B cell (primary cell): ENCODE measurements around the gene SMTNL1. TPM values are rescaled to one million over a fixed set of nuclear protein-coding genes. Genes with fewer than 3 reads are reported as not detected.

Experiments used
- ATAC-seq: fragments of 200-7000 bp; cut with Tn5 transposase; one replicate; pipeline ENCODE4 v1.10.0; 2021; ENCODE audit warnings: low read depth, mild to moderate bottlenecking, moderate number of reproducible peaks, moderate library complexity
- CTCF ChIA-PET: fragments of 350-600 bp; sonication (Branson Sonifier 250); formaldehyde crosslinking; loops from one replicate; lab custom pipeline; 2021; ENCODE audit warnings: antibody characterized with exemption, inconsistent platforms; lab: Charles Lee
- POLR2A ChIA-PET: fragments of 350-600 bp; sonication (Branson Sonifier 250); formaldehyde crosslinking; loops from one replicate; lab custom pipeline; 2021; ENCODE audit warnings: antibody characterized with exemption; lab: Charles Lee
- DNase-seq: peaks from one replicate; pipeline ENCODE4 v3.0.0; 2013
- H2AFZ ChIP-seq: 2 replicates; pipeline ENCODE4 v1.6.1; 2012; ENCODE audit warnings: mild to moderate bottlenecking, low read depth, low read length; ENCODE audit not compliant: insufficient read depth, poor library complexity, severe bottlenecking
- H3K27ac ChIP-seq, 2 donors: 1 replicate in 1 of 2; 2 replicates in 1 of 2; pipeline ENCODE4 v1.5.1; 2012 to 2013; ENCODE audit warnings: low read length in 2 of 2, mild to moderate bottlenecking in 2 of 2, moderate library complexity in 1 of 2
- H3K27me3 ChIP-seq, 4 experiments: fragments of 200-600 bp in 1 of 4; sonication (generic) in 1 of 4; replicated peaks in 1 of 4; 1 replicate in 2 of 4; 2 replicates in 2 of 4; pipeline versions ENCODE4 v1.6.1 to v1.7.0; 2013 to 2016; ENCODE audit warnings: low read length in 3 of 4, mild to moderate bottlenecking in 2 of 4, mixed read lengths in 1 of 4, moderate library complexity in 1 of 4; ENCODE audit not compliant: insufficient read depth in 4 of 4, control insufficient read depth in 3 of 4; ENCODE audit errors: control extremely low read depth in 1 of 4
- H3K36me3 ChIP-seq, 2 experiments: replicated peaks in 1 of 2; 1 replicate in 1 of 2; 2 replicates in 1 of 2; pipeline versions ENCODE4 v1.6.1 to v1.7.1; 2013; ENCODE audit warnings: low read length in 1 of 2; ENCODE audit not compliant: insufficient read depth in 2 of 2, control insufficient read depth in 1 of 2; ENCODE audit errors: control extremely low read depth in 1 of 2, extremely low read depth in 1 of 2
- H3K4me1 ChIP-seq, 2 donors: fragments of 200-600 bp in 1 of 2; sonication (generic) in 1 of 2; 1 replicate in 1 of 2; 2 replicates in 1 of 2; pipeline versions ENCODE4 v1.5.1 to v1.6.1; 2013 to 2017; ENCODE audit warnings: low read length in 2 of 2; ENCODE audit not compliant: control insufficient read depth in 2 of 2, insufficient read depth in 2 of 2
- H3K4me2 ChIP-seq: replicated peaks from 2 replicates; pipeline ENCODE3; 2012; ENCODE audit warnings: mild to moderate bottlenecking, low read depth, low read length; ENCODE audit not compliant: poor library complexity, severe bottlenecking
- H3K4me3 ChIP-seq, 5 experiments: fragments of 200-600 bp in 1 of 5; sonication (generic) in 1 of 5; 1 replicate in 3 of 5; 2 replicates in 2 of 5; pipeline versions ENCODE4 v1.5.1 to v1.7.0; 2011 to 2016; ENCODE audit warnings: low read length in 4 of 5, mild to moderate bottlenecking in 4 of 5, low read depth in 2 of 5, control low read depth in 1 of 5, moderate library complexity in 1 of 5; ENCODE audit not compliant: insufficient read depth in 1 of 5; ENCODE audit errors: control extremely low read depth in 1 of 5, extremely low read depth in 1 of 5
- H3K79me2 ChIP-seq: fragments of 200-600 bp; sonication (generic); one replicate; pipeline ENCODE4 v1.6.0; 2016; ENCODE audit warnings: low read length; ENCODE audit not compliant: control insufficient read depth, insufficient read depth
- H3K9ac ChIP-seq: fragments of 200-600 bp; sonication (generic); 2 replicates; pipeline ENCODE4 v1.6.1; 2017; ENCODE audit warnings: mild to moderate bottlenecking, low read length, moderate library complexity
- H3K9me3 ChIP-seq, 3 donors: one replicate each; pipeline versions ENCODE4 v1.6.1 to v1.7.1; 2013; ENCODE audit warnings: low read length in 2 of 3; ENCODE audit not compliant: control insufficient read depth in 2 of 3, insufficient read depth in 1 of 3; ENCODE audit errors: control extremely low read depth in 1 of 3
- H4K20me1 ChIP-seq: 2 replicates; pipeline ENCODE4 v1.6.0; 2012; ENCODE audit warnings: mild to moderate bottlenecking, low read length; ENCODE audit not compliant: insufficient read depth, control insufficient read depth, poor library complexity, severe bottlenecking
- H3K27ac Mint-ChIP-seq: one replicate; pipeline ENCODE4 v1.8.0; 2021; ENCODE audit warnings: mixed read lengths
- H3K27me3 Mint-ChIP-seq: one replicate; pipeline ENCODE4 v1.8.0; 2021; ENCODE audit warnings: mixed read lengths
- H3K4me1 Mint-ChIP-seq: one replicate; pipeline ENCODE4 v1.8.0; 2021; ENCODE audit warnings: mixed read lengths
- H3K4me3 Mint-ChIP-seq: one replicate; pipeline ENCODE4 v1.8.0; 2021; ENCODE audit warnings: mixed read lengths
- H3K9me3 Mint-ChIP-seq: one replicate; pipeline ENCODE4 v1.8.0; 2022; ENCODE audit warnings: mixed read lengths; ENCODE audit not compliant: insufficient read depth
- EZH2 ChIP-seq: IDR thresholded peaks from 2 replicates; pipeline ENCODE4 v1.6.1; 2012; ENCODE audit warnings: borderline replicate concordance, low read depth, mild to moderate bottlenecking, moderate library complexity, low read length; ENCODE audit not compliant: insufficient read depth, poor library complexity, severe bottlenecking
- WGBS: methylation state at CpG from one replicate; pipeline ENCODE4 v1.1.5; 2013; ENCODE audit warnings: missing lambda C conversion rate; ENCODE audit not compliant: insufficient coverage; 5-methylcytosine and 5-hydroxymethylcytosine counted together
- intact Hi-C: fragments of 100-400 bp; cut with micrococcal nuclease; formaldehyde crosslinking; loops from one replicate; pipeline ENCODE4 v1.10.0; 2022
- polyA plus RNA-seq: library from polyadenylated mRNA; depleted of rRNA; stranded (reverse); fragments of >200 nt; gene quantifications from 2 replicates; pipeline ENCODE4 v1.2.3, GENCODE V29; 2012
- total RNA-seq, 2 donors: library from RNA; stranded (reverse); fragments of 120-200 nt in 1 of 2; gene quantifications; 1 replicate in 1 of 2; 2 replicates in 1 of 2; pipeline versions ENCODE4 v1.2.3 to v1.2.4, GENCODE V29; 2013 to 2022
- TF ChIP-seq, protein P1 (sequence below): fragments of 200-600 bp; IDR thresholded peaks from one replicate; pipeline ENCODE4 v1.8.0; 2022; ENCODE audit warnings: antibody characterized with exemption, mild to moderate bottlenecking

SMTNL1 gene
- total and polyA plus RNA-seq, 2 donors (not counting 1 experiment from before 2014, with no cell fraction given), result not detected

- Histone ChIP-seq H3K4me2 (peak overlapping the region; percentile 92), H3K36me3 (no peaks in the 10 kb centered on the region), H3K9me3 (no peaks in the 10 kb centered on the region), H3K9ac (peak overlapping the region; percentile 85), H3K4me1 (peaks cover 18 to 26% of the 10 kb centered on the region in 2 donors), H4K20me1 (no peaks in the 10 kb centered on the region), H3K4me3 (peak overlapping the region; percentile 51 to 99 (median 98)), H3K27ac (peak overlapping the region; percentile 59 to 61), H3K79me2 (peaks cover 41% of the 10 kb centered on the region), H2AFZ (peak overlapping the region; percentile 99), H3K27me3 (no peaks in the 10 kb centered on the region)
- Mint-ChIP-seq H3K4me3 (peak overlapping the region; percentile 99), H3K27ac (peak overlapping the region; percentile 99), H3K27me3 (no peaks in the 10 kb centered on the region), H3K9me3 (no peaks in the 10 kb centered on the region), H3K4me1 (peaks cover 34% of the 10 kb centered on the region)
- DNase-seq (peak; percentile 91), ATAC-seq (peak; percentile 2)
- TF ChIP-seq EZH2, result no peak
- TF ChIP-seq, protein P1, sequence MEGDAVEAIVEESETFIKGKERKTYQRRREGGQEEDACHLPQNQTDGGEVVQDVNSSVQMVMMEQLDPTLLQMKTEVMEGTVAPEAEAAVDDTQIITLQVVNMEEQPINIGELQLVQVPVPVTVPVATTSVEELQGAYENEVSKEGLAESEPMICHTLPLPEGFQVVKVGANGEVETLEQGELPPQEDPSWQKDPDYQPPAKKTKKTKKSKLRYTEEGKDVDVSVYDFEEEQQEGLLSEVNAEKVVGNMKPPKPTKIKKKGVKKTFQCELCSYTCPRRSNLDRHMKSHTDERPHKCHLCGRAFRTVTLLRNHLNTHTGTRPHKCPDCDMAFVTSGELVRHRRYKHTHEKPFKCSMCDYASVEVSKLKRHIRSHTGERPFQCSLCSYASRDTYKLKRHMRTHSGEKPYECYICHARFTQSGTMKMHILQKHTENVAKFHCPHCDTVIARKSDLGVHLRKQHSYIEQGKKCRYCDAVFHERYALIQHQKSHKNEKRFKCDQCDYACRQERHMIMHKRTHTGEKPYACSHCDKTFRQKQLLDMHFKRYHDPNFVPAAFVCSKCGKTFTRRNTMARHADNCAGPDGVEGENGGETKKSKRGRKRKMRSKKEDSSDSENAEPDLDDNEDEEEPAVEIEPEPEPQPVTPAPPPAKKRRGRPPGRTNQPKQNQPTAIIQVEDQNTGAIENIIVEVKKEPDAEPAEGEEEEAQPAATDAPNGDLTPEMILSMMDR, result no peak
- 31% methylated on average over 3 of the region's 6 CpGs for WGBS
- CTCF ChIA-PET, result interaction anchor here (0.7 to 5.9 kb wide), 27 partner anchors 10 to 1009 kb away, joined by 3 to 86 read pairs (median 4); partner anchors contain the start of genes SELENOH, SLC43A1 and TIMM10
- POLR2A ChIA-PET, result interaction anchor here (1.2 to 1.8 kb wide), 2 partner anchors 21 to 233 kb away, joined by 3 to 5 read pairs; no protein-coding TSS in a partner anchor
- intact Hi-C loops, result loop anchor here (1.0 to 5.0 kb wide), 8 partner anchors 76 to 1009 kb away; partner anchors contain the start of genes LPXN, MED19, SELENOH and SSRP1
Observed at GRCh38 chr11:57568330-57568766, 31.0 kb downstream of the SMTNL1 start.

- Histone ChIP-seq H4K20me1 (no peaks in the 10 kb centered on the region), H3K4me1 (peaks cover 3 to 12% of the 10 kb centered on the region in 2 donors), H3K36me3 (no peaks in the 10 kb centered on the region), H3K4me3 (no peak overlapping the region), H3K27ac (no peak overlapping the region), H3K9ac (no peak overlapping the region), H2AFZ (no peak overlapping the region), H3K4me2 (no peak overlapping the region), H3K9me3 (no peaks in the 10 kb centered on the region), H3K79me2 (peaks cover 8% of the 10 kb centered on the region), H3K27me3 (peaks cover 0 to 5% (median 2%) of the 10 kb centered on the region in 4 experiments)
- Mint-ChIP-seq H3K27ac (no peak overlapping the region), H3K27me3 (peaks cover 7% of the 10 kb centered on the region), H3K4me1 (peaks cover 11% of the 10 kb centered on the region), H3K4me3 (no peak overlapping the region), H3K9me3 (no peaks in the 10 kb centered on the region)
- ATAC-seq (no peak), DNase-seq (no peak)
- intact Hi-C loops, result no loop called here
- TF ChIP-seq, protein P1, result no peak
- TF ChIP-seq EZH2, result no peak
- WGBS, result 17% methylated on average over 1 of the region's 2 CpGs
- ChIA-PET POLR2A (no interaction called here), CTCF (interaction anchor here (5.9 kb wide), 1 partner anchor 69 kb away, joined by 86 read pairs; no protein-coding TSS in a partner anchor)
Observed at GRCh38 chr11:57571606-57572005, 34.2 kb downstream of the SMTNL1 start.
